Keratinocyte (primary cell): ENCODE data around the gene ELAVL2. TPM values are rescaled to one million over a fixed set of nuclear protein-coding genes. Genes with fewer than 3 reads are reported as not detected.
A peak's percentile ranks its signal among the peaks of the same experiment; 100 is the strongest.

Source experiments
- DNase-seq: peaks from one replicate; pipeline ENCODE4 v3.0.0-alpha.2; 2011; ENCODE audit warnings: low read depth, missing footprints, low spot score
- FAIRE-seq: peaks from 2 replicates; lab custom pipeline; 2011; peaks lifted over from hg19 to GRCh38; lab: Jason Lieb, UNC
- H2AFZ ChIP-seq: 2 replicates; pipeline ENCODE4 v1.6.0; 2012; ENCODE audit warnings: low read length, control low read depth, inconsistent platforms; ENCODE audit not compliant: control insufficient read depth
- H3K27ac ChIP-seq: 2 replicates; pipeline ENCODE4 v1.5.1; 2011; ENCODE audit warnings: low read length; ENCODE audit not compliant: control insufficient read depth, insufficient read depth
- H3K27me3 ChIP-seq: 3 replicates; pipeline ENCODE4 v1.6.0; 2011; ENCODE audit warnings: low read length; ENCODE audit not compliant: control insufficient read depth, insufficient read depth; ENCODE audit errors: extremely low read depth
- H3K36me3 ChIP-seq, 2 experiments: 2 replicates in 1 of 2; 3 replicates in 1 of 2; pipeline ENCODE4 v1.5.1; 2011; ENCODE audit warnings: low read length in 2 of 2, mild to moderate bottlenecking in 1 of 2; ENCODE audit not compliant: control insufficient read depth in 2 of 2, insufficient read depth in 2 of 2; ENCODE audit errors: extremely low read depth in 1 of 2
- H3K4me1 ChIP-seq: 3 replicates; pipeline ENCODE4 v1.5.1; 2011; ENCODE audit warnings: low read length; ENCODE audit not compliant: control insufficient read depth, insufficient read depth; ENCODE audit errors: extremely low read depth
- H3K4me2 ChIP-seq: 3 replicates; pipeline ENCODE4 v1.6.0; 2011; ENCODE audit warnings: low read depth, low read length; ENCODE audit not compliant: control insufficient read depth, insufficient read depth; ENCODE audit errors: extremely low read depth
- H3K4me3 ChIP-seq, 3 experiments: fragments of 200-600 bp in 1 of 3; sonication (generic) in 1 of 3; 2 replicates in 2 of 3; 3 replicates in 1 of 3; pipeline ENCODE4 v1.5.1; 2011 to 2016; ENCODE audit warnings: low read length in 3 of 3, mild to moderate bottlenecking in 3 of 3, control low read depth in 2 of 3, inconsistent platforms in 1 of 3, low read depth in 1 of 3, mixed read lengths in 1 of 3, mixed run types in 1 of 3, moderate library complexity in 1 of 3; ENCODE audit not compliant: control insufficient read depth in 2 of 3, insufficient read depth in 2 of 3; ENCODE audit errors: extremely low read depth in 1 of 3
- H3K79me2 ChIP-seq: 2 replicates; pipeline ENCODE4 v1.6.0; 2012; ENCODE audit warnings: low read length; ENCODE audit not compliant: control insufficient read depth, insufficient read depth
- H3K9ac ChIP-seq: 3 replicates; pipeline ENCODE4 v1.6.0; 2011; ENCODE audit warnings: low read length; ENCODE audit not compliant: control insufficient read depth, insufficient read depth; ENCODE audit errors: extremely low read depth
- H3K9me1 ChIP-seq: 3 replicates; pipeline ENCODE4 v1.6.0; 2011; ENCODE audit warnings: low read length; ENCODE audit not compliant: control insufficient read depth, insufficient read depth; ENCODE audit errors: extremely low read depth
- H3K9me3 ChIP-seq: 2 replicates; pipeline ENCODE4 v1.5.1; 2012; ENCODE audit warnings: low read depth, low read length; ENCODE audit not compliant: control insufficient read depth
- H4K20me1 ChIP-seq: 3 replicates; pipeline ENCODE4 v1.6.0; 2011; ENCODE audit warnings: low read length; ENCODE audit not compliant: control insufficient read depth, insufficient read depth; ENCODE audit errors: extremely low read depth
- EZH2 ChIP-seq: IDR thresholded peaks from one replicate; pipeline ENCODE4 v1.6.1; 2012; ENCODE audit warnings: inconsistent platforms, mild to moderate bottlenecking, low read length, moderate library complexity
- dilution Hi-C: fragments of 300-500 bp; cut with MboI; formaldehyde crosslinking; loops from one replicate; pipeline ENCODE4 v1.7.0; 2020; ENCODE audit warnings: low sequenced_read_pairs; ENCODE audit not compliant: extremely low pct_ligation_motif_present
- polyA plus RNA-seq, 5 experiments: library from polyadenylated mRNA; depleted of rRNA in 3 of 5; stranded (reverse) in 3 of 5; stranded (forward) in 1 of 5; unstranded in 1 of 5; fragments of >200 nt; gene quantifications; 1 replicate in 1 of 5; 2 replicates in 3 of 5; 3 replicates in 1 of 5; pipeline versions ENCODE4 v1.2.1 to v1.2.3, GENCODE V29; 2011 to 2012; ENCODE audit warnings: missing spikeins in 2 of 5, low read depth in 1 of 5, low replicate concordance in 1 of 5
- TF ChIP-seq, protein P1 (sequence below), 3 experiments: IDR thresholded peaks in 1 of 3; conservative IDR thresholded peaks in 1 of 3; optimal IDR thresholded peaks in 1 of 3; 2 replicates in 2 of 3; 3 replicates in 1 of 3; pipeline versions ENCODE3 to v1.5.1; 2011; ENCODE audit warnings: low read length in 3 of 3, mild to moderate bottlenecking in 3 of 3, moderate library complexity in 2 of 3, control low read depth in 1 of 3, inconsistent platforms in 1 of 3; ENCODE audit not compliant: insufficient read depth in 2 of 3; ENCODE audit errors: extremely low read depth in 1 of 3

The ELAVL2 gene
- polyA plus RNA-seq, 1 donor (not counting 4 experiments of a cell fraction or from before 2014, with no cell fraction given) = 4.3 TPM

DNA sequence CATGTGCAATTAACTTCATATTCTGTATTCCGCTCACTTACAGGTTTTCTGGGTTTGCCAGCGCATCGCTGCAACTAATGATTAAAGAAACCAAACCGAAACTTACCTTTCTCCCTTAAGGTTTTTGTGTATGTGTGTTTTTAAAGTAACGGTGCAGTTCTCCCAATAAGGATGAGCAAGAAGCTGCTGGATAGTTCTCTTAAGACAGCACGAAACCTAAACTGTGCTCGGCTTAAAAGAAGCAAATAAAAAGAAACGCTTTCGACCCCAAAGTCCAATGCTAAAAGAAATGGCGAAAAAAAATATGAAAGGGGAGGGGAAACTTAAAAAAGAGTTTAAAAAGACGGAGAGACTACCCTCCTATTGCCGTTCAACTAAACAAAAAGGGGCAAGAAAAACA lies 340 bp downstream of the ELAVL2 start:
- Histone ChIP-seq H3K79me2 (no peaks in the 10 kb centered on the region), H3K9me3 (no peaks in the 10 kb centered on the region), H3K27me3 (peaks cover 30% of the 10 kb centered on the region), H3K36me3 (no peaks in the 10 kb centered on the region), H2AFZ (peak overlapping the region; percentile 84), H3K9me1 (peaks cover 4% of the 10 kb centered on the region), H3K4me2 (peak overlapping the region; percentile 97), H3K27ac (peak overlapping the region; percentile 5), H3K9ac (peak overlapping the region; percentile 26), H3K4me1 (peaks cover 17% of the 10 kb centered on the region), H3K4me3 (peak overlapping the region; percentile 46 to 84 (median 63)), H4K20me1 (no peaks in the 10 kb centered on the region)
- peak; percentile 9 for FAIRE-seq
- no peak for TF ChIP-seq EZH2
- TF ChIP-seq, protein P1, sequence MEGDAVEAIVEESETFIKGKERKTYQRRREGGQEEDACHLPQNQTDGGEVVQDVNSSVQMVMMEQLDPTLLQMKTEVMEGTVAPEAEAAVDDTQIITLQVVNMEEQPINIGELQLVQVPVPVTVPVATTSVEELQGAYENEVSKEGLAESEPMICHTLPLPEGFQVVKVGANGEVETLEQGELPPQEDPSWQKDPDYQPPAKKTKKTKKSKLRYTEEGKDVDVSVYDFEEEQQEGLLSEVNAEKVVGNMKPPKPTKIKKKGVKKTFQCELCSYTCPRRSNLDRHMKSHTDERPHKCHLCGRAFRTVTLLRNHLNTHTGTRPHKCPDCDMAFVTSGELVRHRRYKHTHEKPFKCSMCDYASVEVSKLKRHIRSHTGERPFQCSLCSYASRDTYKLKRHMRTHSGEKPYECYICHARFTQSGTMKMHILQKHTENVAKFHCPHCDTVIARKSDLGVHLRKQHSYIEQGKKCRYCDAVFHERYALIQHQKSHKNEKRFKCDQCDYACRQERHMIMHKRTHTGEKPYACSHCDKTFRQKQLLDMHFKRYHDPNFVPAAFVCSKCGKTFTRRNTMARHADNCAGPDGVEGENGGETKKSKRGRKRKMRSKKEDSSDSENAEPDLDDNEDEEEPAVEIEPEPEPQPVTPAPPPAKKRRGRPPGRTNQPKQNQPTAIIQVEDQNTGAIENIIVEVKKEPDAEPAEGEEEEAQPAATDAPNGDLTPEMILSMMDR (optimal IDR thresholded peaks at IDR 0.05 in 1 of 3, IDR thresholded peaks at IDR 0.05 in 1 of 3, conservative IDR thresholded peaks at IDR 0.05 in 1 of 3; ENCODE audit: extremely low read depth in 1 of 3, insufficient read depth in 2 of 3, low read length in 3 of 3) = no peak
- dilution Hi-C loops = no loop called here
- DNase-seq = no peak

DNA sequence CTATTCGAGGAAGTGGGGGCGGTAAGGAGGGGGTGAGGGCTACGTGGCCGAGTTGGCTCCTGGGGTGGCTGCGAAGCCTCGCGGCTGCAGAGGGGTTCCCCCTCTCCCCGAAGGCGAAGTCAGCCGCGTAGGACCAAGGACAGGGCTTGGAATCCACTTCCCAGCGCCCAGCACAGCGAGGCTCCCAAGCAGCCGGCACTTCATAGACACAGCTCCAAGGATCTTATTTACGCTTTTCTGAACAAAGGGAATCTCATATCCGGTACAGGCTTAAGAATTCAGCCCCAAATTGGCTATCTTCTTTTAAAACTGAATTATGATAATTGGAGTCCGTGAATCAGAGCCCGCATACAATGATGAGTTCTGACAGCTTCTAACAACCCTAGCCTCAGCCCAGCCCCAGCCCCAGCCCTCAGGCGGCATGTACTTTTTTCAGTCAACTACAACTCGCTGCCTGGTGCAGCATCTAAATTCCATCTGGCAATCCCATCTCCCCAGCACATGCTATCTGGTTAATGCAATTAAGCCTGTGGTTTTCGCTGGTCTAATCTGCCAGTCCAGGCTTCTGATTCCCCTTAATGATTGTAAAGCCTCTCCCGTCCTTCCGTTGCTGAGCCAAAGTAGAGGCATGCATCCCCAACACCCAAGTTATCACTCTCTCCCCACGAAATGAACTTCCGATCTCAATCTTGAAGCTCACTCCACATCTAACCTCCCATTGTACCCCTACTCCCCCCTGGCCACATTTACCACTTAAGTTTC lies 1.0 kb downstream of the ELAVL2 start:
- peak overlapping the region; percentile 46 to 84 (median 63) for H3K4me3 ChIP-seq
- peaks cover 4% of the 10 kb centered on the region for H3K9me1 ChIP-seq
- H2AFZ ChIP-seq = peak overlapping the region; percentile 84
- dilution Hi-C loops = no loop called here
- FAIRE-seq = no peak
- DNase-seq = no peak
- no peak overlapping the region for H3K9ac ChIP-seq
- H3K4me1 ChIP-seq = peaks cover 15% of the 10 kb centered on the region
- no peaks in the 10 kb centered on the region for H3K9me3 ChIP-seq
- no peaks in the 10 kb centered on the region for H3K36me3 ChIP-seq
- H3K27ac ChIP-seq = peak overlapping the region; percentile 5
- H4K20me1 ChIP-seq = no peaks in the 10 kb centered on the region
- peaks cover 23% of the 10 kb centered on the region for H3K27me3 ChIP-seq
- no peaks in the 10 kb centered on the region for H3K79me2 ChIP-seq
- peak overlapping the region; percentile 97 for H3K4me2 ChIP-seq
- no peak for TF ChIP-seq EZH2
